ENCODE measurements around the gene GPS2.

GRCh38 chr17:7343250-7343649 lies 28.1 kb upstream of the GPS2 start:
- TF ChIP-seq GATA3 (IDR thresholded peaks at IDR 0.05; ENCODE audit: low read depth, low read length) (no peak), GATA2 (IDR thresholded peaks at IDR 0.05; ENCODE audit: low read depth, low read length) (no peak)
